ENCODE data around the gene AKT1. TPM values are rescaled to one million over a fixed set of nuclear protein-coding genes. Genes with fewer than 3 reads are reported as not detected.

AKT1 gene
- total and polyA plus RNA-seq, 2 of the 4 experiments (the other 2 are of a cell fraction) = 193 to 221 TPM

DNA sequence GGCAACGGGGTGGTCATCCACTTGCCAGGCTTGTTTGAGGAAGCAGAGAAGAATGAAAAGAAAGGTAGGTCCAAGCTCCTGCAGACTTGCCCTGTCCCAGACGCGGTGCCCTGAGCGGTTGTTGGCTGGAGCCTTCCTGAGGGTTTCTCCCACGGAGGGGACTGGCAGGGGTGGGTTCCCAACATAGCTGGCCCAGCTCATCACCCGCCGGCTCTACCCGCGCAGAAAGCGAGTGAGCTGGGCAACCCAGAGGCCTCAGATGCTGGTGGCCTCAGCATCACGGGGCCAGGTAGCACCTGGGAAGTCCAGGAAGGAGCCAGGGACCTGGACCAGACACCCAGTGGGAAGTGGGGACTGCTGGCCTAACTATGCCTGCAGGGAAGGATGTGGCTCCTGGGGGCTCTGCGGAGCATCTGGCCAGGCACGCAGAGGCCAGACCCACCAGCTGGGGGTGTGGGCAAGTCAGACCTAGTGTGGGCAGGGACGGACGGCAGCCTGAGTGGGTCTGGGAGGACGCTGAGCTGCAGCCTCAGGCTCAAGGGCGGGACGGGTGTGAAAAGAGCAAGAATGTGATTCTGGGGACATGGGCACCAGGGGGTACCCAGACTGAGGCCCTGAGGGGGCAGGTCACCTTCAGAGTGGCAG, 57.1 kb downstream of the AKT1 start:
- Histone ChIP-seq H3K79me1 (ENCODE audit: low read depth in 1 of 2, low read length in 2 of 2) (no peaks in the 10 kb centered on the region), H3K14ac (replicated peaks; ENCODE audit: low read depth, low read length) (no peak overlapping the region), H3K4ac (ENCODE audit: low read depth, low read length) (no peak overlapping the region), H3K4me1 (ENCODE audit: control insufficient read depth, insufficient read depth, low read length) (peaks cover 20% of the 10 kb centered on the region), H4K20me1 (ENCODE audit: insufficient read depth, low read length) (no peaks in the 10 kb centered on the region), H4K91ac (ENCODE audit: insufficient read depth, low read depth, low read length) (no peak overlapping the region), H2BK15ac (ENCODE audit: low read depth, low read length) (no peak overlapping the region), H2AK5ac (ENCODE audit: low read depth, low read length) (no peak overlapping the region), H3K56ac (ENCODE audit: extremely low read depth, insufficient read depth, low read length) (no peak overlapping the region), H2BK20ac (ENCODE audit: low read depth, low read length) (no peak overlapping the region), H3K9ac (ENCODE audit: low read depth, low read length) (no peak overlapping the region), H3K18ac (ENCODE audit: low read depth, low read length) (no peak overlapping the region), H2BK120ac (ENCODE audit: low read depth, low read length) (no peak overlapping the region), H3K27me3 (ENCODE audit: control insufficient read depth, insufficient read depth, low read length) (no peaks in the 10 kb centered on the region), H3K4me3 (ENCODE audit: insufficient read depth, low read depth, low read length) (no peak overlapping the region), H3K27ac (ENCODE audit: insufficient read depth, low read length) (no peak overlapping the region), H4K5ac (ENCODE audit: low read depth, low read length) (no peak overlapping the region), H2AFZ (replicated peaks; ENCODE audit: low read length, poor library complexity) (no peak overlapping the region), H2AK9ac (replicated peaks; ENCODE audit: low read depth, low read length, poor library complexity) (no peak overlapping the region), H3K9me3 (ENCODE audit: control insufficient read depth, insufficient read depth, low read length) (no peaks in the 10 kb centered on the region), H3K36me3 (ENCODE audit: control insufficient read depth, insufficient read depth, low read length) (peaks cover 10% of the 10 kb centered on the region), H3K23ac (ENCODE audit: low read depth, low read length) (no peak overlapping the region), H3K9me1 (ENCODE audit: insufficient read depth, low read length) (peaks cover 12% of the 10 kb centered on the region), H4K8ac (ENCODE audit: low read depth in 2 of 2, low read length in 2 of 2) (no peak overlapping the region), H2BK5ac (ENCODE audit: low read depth, low read length, poor library complexity, severe bottlenecking) (no peak overlapping the region), H3K4me2 (ENCODE audit: low read depth, low read length) (no peak overlapping the region)
- CTCF ChIA-PET = no interaction called here
- ATAC-seq (ENCODE audit: low read depth) = no peak
- no peak for DNase-seq
- WGBS, 2 experiments (ENCODE audit: extremely low coverage in 2 of 2, insufficient read length in 1 of 2) = 97% methylated on average over 6 of the region's 18 CpGs; no CpG with 5 or more reads in 1 of the 2 experiments
- TF ChIP-seq RAD21 (IDR thresholded peaks at IDR 0.05; ENCODE audit: low read length) (no peak), BHLHE40 (IDR thresholded peaks at IDR 0.05; ENCODE audit: low read depth, low read length) (no peak), RFX5 (IDR thresholded peaks at IDR 0.05; ENCODE audit: low read depth, low read length) (no peak), CEBPB (IDR thresholded peaks at IDR 0.05; ENCODE audit: low read depth, low read length) (no peak), FOS (IDR thresholded peaks at IDR 0.05; ENCODE audit: low read depth, low read length) (no peak), NFE2L2 (IDR thresholded peaks at IDR 0.05; ENCODE audit: low read depth, low read length) (no peak), MXI1 (IDR thresholded peaks at IDR 0.05; ENCODE audit: borderline replicate concordance, low read depth, low read length) (no peak), CHD1 (IDR thresholded peaks at IDR 0.05; ENCODE audit: low read depth, low read length) (no peak), MAZ (IDR thresholded peaks at IDR 0.05; ENCODE audit: borderline replicate concordance, low read depth, low read length) (no peak), POLR2A (IDR thresholded peaks at IDR 0.05; ENCODE audit: low read depth, low read length) (no peak), RCOR1 (IDR thresholded peaks at IDR 0.05; ENCODE audit: insufficient replicate concordance, low read length) (no peak), MAFK (IDR thresholded peaks at IDR 0.05; ENCODE audit: low read depth, low read length) (no peak), SMC3 (IDR thresholded peaks at IDR 0.05; ENCODE audit: low read depth, low read length) (no peak)
- TF ChIP-seq, protein P1, sequence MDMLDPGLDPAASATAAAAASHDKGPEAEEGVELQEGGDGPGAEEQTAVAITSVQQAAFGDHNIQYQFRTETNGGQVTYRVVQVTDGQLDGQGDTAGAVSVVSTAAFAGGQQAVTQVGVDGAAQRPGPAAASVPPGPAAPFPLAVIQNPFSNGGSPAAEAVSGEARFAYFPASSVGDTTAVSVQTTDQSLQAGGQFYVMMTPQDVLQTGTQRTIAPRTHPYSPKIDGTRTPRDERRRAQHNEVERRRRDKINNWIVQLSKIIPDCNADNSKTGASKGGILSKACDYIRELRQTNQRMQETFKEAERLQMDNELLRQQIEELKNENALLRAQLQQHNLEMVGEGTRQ (IDR thresholded peaks at IDR 0.05; ENCODE audit: low read depth, low read length) = no peak
- TF ChIP-seq, protein P2, sequence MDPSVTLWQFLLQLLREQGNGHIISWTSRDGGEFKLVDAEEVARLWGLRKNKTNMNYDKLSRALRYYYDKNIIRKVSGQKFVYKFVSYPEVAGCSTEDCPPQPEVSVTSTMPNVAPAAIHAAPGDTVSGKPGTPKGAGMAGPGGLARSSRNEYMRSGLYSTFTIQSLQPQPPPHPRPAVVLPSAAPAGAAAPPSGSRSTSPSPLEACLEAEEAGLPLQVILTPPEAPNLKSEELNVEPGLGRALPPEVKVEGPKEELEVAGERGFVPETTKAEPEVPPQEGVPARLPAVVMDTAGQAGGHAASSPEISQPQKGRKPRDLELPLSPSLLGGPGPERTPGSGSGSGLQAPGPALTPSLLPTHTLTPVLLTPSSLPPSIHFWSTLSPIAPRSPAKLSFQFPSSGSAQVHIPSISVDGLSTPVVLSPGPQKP (IDR thresholded peaks at IDR 0.05; ENCODE audit: borderline replicate concordance, low read depth, low read length) = no peak
- TF ChIP-seq, protein P3, sequence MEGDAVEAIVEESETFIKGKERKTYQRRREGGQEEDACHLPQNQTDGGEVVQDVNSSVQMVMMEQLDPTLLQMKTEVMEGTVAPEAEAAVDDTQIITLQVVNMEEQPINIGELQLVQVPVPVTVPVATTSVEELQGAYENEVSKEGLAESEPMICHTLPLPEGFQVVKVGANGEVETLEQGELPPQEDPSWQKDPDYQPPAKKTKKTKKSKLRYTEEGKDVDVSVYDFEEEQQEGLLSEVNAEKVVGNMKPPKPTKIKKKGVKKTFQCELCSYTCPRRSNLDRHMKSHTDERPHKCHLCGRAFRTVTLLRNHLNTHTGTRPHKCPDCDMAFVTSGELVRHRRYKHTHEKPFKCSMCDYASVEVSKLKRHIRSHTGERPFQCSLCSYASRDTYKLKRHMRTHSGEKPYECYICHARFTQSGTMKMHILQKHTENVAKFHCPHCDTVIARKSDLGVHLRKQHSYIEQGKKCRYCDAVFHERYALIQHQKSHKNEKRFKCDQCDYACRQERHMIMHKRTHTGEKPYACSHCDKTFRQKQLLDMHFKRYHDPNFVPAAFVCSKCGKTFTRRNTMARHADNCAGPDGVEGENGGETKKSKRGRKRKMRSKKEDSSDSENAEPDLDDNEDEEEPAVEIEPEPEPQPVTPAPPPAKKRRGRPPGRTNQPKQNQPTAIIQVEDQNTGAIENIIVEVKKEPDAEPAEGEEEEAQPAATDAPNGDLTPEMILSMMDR (conservative IDR thresholded peaks at IDR 0.05; ENCODE audit: low read depth, low read length) = no peak
- intact Hi-C loops (cut with micrococcal nuclease) = no loop called here
- no TSS peak for BruUV-seq (replicated peaks)
- in situ Hi-C loops (cut with MboI; ENCODE audit: low sequenced_read_pairs) = no loop called here
- dilution Hi-C loops (cut with HindIII; ENCODE audit: low sequenced_read_pairs, unreplicated experiment) = no loop called here
- POLR2A ChIA-PET (ENCODE audit: unreplicated experiment) = no interaction called here
